Duodenal mucosa (tissue), 2 donors: Measurements from ENCODE around the gene HPRT1.

Experiments
- H3K27ac ChIP-seq: one replicate; pipeline ENCODE4 v1.7.0; 2013; ENCODE audit warnings: low read depth, low read length
- H3K27me3 ChIP-seq, 2 donors: one replicate each; pipeline ENCODE4 v1.7.0; 2013; ENCODE audit warnings: low read length in 2 of 2, control low read depth in 1 of 2; ENCODE audit not compliant: insufficient read depth in 2 of 2, control insufficient read depth in 1 of 2
- H3K36me3 ChIP-seq, 2 donors: one replicate each; pipeline ENCODE4 v1.7.0; 2013; ENCODE audit warnings: low read length in 2 of 2, control low read depth in 1 of 2; ENCODE audit not compliant: insufficient read depth in 2 of 2, control insufficient read depth in 1 of 2
- H3K4me1 ChIP-seq, 2 donors: one replicate each; pipeline ENCODE4 v1.7.0; 2013; ENCODE audit warnings: low read length in 2 of 2, control low read depth in 1 of 2; ENCODE audit not compliant: insufficient read depth in 2 of 2, control insufficient read depth in 1 of 2
- H3K4me3 ChIP-seq, 2 donors: one replicate each; pipeline ENCODE4 v1.7.0; 2013; ENCODE audit warnings: low read length in 2 of 2, low read depth in 1 of 2
- H3K9ac ChIP-seq, 2 donors: one replicate each; pipeline ENCODE4 v1.7.0; 2013; ENCODE audit warnings: low read length in 2 of 2, low read depth in 1 of 2
- H3K9me3 ChIP-seq, 2 donors: one replicate each; pipeline ENCODE4 v1.7.0; 2013; ENCODE audit warnings: low read length in 2 of 2, control low read depth in 1 of 2; ENCODE audit not compliant: control insufficient read depth in 1 of 2

HPRT1 gene

GRCh38 chrX:134470013-134470412 lies 10.0 kb downstream of the HPRT1 start:
- Histone ChIP-seq H3K4me1 (no peaks in the 10 kb centered on the region), H3K9me3 (no peaks in the 10 kb centered on the region), H3K4me3 (no peak overlapping the region), H3K36me3 (no peaks in the 10 kb centered on the region), H3K27me3 (no peaks in the 10 kb centered on the region), H3K9ac (no peak overlapping the region), H3K27ac (no peak overlapping the region)

GRCh38 chrX:134472041-134472440 lies 12.1 kb downstream of the HPRT1 start:
- Histone ChIP-seq H3K9ac (no peak overlapping the region), H3K4me1 (no peaks in the 10 kb centered on the region), H3K9me3 (no peaks in the 10 kb centered on the region), H3K27ac (no peak overlapping the region), H3K36me3 (no peaks in the 10 kb centered on the region), H3K27me3 (no peaks in the 10 kb centered on the region), H3K4me3 (no peak overlapping the region)

GRCh38 chrX:134476284-134476683 lies 16.3 kb downstream of the HPRT1 start:
- Histone ChIP-seq H3K27me3 (no peaks in the 10 kb centered on the region), H3K4me3 (no peak overlapping the region), H3K36me3 (peaks cover 0 to 2% of the 10 kb centered on the region in 2 donors), H3K9ac (no peak overlapping the region), H3K4me1 (no peaks in the 10 kb centered on the region), H3K27ac (no peak overlapping the region), H3K9me3 (no peaks in the 10 kb centered on the region)

GRCh38 chrX:134478374-134478773 lies 18.4 kb downstream of the HPRT1 start:
- Histone ChIP-seq H3K4me1 (no peaks in the 10 kb centered on the region), H3K27me3 (no peaks in the 10 kb centered on the region), H3K9ac (no peak overlapping the region), H3K4me3 (no peak overlapping the region), H3K9me3 (no peaks in the 10 kb centered on the region), H3K36me3 (peaks cover 0 to 3% of the 10 kb centered on the region in 2 donors), H3K27ac (no peak overlapping the region)

- H3K27ac ChIP-seq: no peak overlapping the region
- no peak overlapping the region for H3K4me3 ChIP-seq
- H3K9ac ChIP-seq: no peak overlapping the region
- H3K4me1 ChIP-seq: no peaks in the 10 kb centered on the region
- no peaks in the 10 kb centered on the region for H3K27me3 ChIP-seq
- peaks cover 0 to 3% of the 10 kb centered on the region in 2 donors for H3K36me3 ChIP-seq
- no peaks in the 10 kb centered on the region for H3K9me3 ChIP-seq
These were observed 20.1 kb downstream of the HPRT1 start for GRCh38 chrX:134480061-134480460.

GRCh38 chrX:134481339-134481738 lies 21.4 kb downstream of the HPRT1 start:
- Histone ChIP-seq H3K36me3 (peaks cover 3 to 5% of the 10 kb centered on the region in 2 donors), H3K4me1 (no peaks in the 10 kb centered on the region), H3K27ac (no peak overlapping the region), H3K9ac (no peak overlapping the region), H3K9me3 (no peaks in the 10 kb centered on the region), H3K27me3 (no peaks in the 10 kb centered on the region), H3K4me3 (no peak overlapping the region)

GRCh38 chrX:134482371-134482770 lies 22.4 kb downstream of the HPRT1 start:
- no peak overlapping the region for H3K9ac ChIP-seq
- H3K36me3 ChIP-seq: peaks cover 3 to 5% of the 10 kb centered on the region in 2 donors
- no peak overlapping the region for H3K4me3 ChIP-seq
- H3K27me3 ChIP-seq: no peaks in the 10 kb centered on the region
- no peaks in the 10 kb centered on the region for H3K4me1 ChIP-seq
- no peaks in the 10 kb centered on the region for H3K9me3 ChIP-seq
- no peak overlapping the region for H3K27ac ChIP-seq

GRCh38 chrX:134484039-134484438 lies 24.1 kb downstream of the HPRT1 start:
- Histone ChIP-seq H3K36me3 (peaks cover 3 to 5% of the 10 kb centered on the region in 2 donors), H3K9ac (no peak overlapping the region), H3K4me1 (no peaks in the 10 kb centered on the region), H3K27me3 (no peaks in the 10 kb centered on the region), H3K9me3 (no peaks in the 10 kb centered on the region), H3K27ac (no peak overlapping the region), H3K4me3 (no peak overlapping the region)

- no peaks in the 10 kb centered on the region for H3K27me3 ChIP-seq
- no peaks in the 10 kb centered on the region for H3K9me3 ChIP-seq
- no peak overlapping the region for H3K9ac ChIP-seq
- no peak overlapping the region for H3K27ac ChIP-seq
- H3K4me1 ChIP-seq: no peaks in the 10 kb centered on the region
- no peak overlapping the region for H3K4me3 ChIP-seq
- H3K36me3 ChIP-seq: peaks cover 0 to 4% of the 10 kb centered on the region in 2 donors
These were observed 42.0 kb downstream of the HPRT1 start for GRCh38 chrX:134501941-134502340.

GRCh38 chrX:134502686-134503085 lies 42.7 kb downstream of the HPRT1 start:
- Histone ChIP-seq H3K27me3 (no peaks in the 10 kb centered on the region), H3K36me3 (peaks cover 0 to 4% of the 10 kb centered on the region in 2 donors), H3K4me1 (no peaks in the 10 kb centered on the region), H3K9me3 (no peaks in the 10 kb centered on the region), H3K27ac (no peak overlapping the region), H3K4me3 (no peak overlapping the region), H3K9ac (no peak overlapping the region)

GRCh38 chrX:134512566-134512965 lies 52.6 kb downstream of the HPRT1 start:
- Histone ChIP-seq H3K36me3 (no peaks in the 10 kb centered on the region), H3K4me1 (no peaks in the 10 kb centered on the region), H3K27me3 (no peaks in the 10 kb centered on the region), H3K4me3 (no peak overlapping the region), H3K9ac (no peak overlapping the region), H3K9me3 (no peaks in the 10 kb centered on the region), H3K27ac (no peak overlapping the region)
